NCI-H226 (cell line): ENCODE results near the gene SLC35D1.

Experiments used
- DNase-seq: peaks from one replicate; pipeline ENCODE4 v3.0.0-alpha.2; 2015

SLC35D1 gene

GRCh38 chr1:67043366-67043765, 10.6 kb downstream of the SLC35D1 start:
- DNase-seq = no peak

- no peak for DNase-seq
Measured at GRCh38 chr1:67041841-67042503, 12.0 kb downstream of the SLC35D1 start.

GRCh38 chr1:67040405-67040804, 13.5 kb downstream of the SLC35D1 start:
- DNase-seq = no peak

- DNase-seq = no peak
Measured at GRCh38 chr1:67031859-67032247, 22.1 kb downstream of the SLC35D1 start.

- DNase-seq = no peak
Measured at GRCh38 chr1:67031121-67031858, 22.7 kb downstream of the SLC35D1 start.

GRCh38 chr1:67029472-67029871, 24.5 kb downstream of the SLC35D1 start:
- DNase-seq = no peak

- DNase-seq = no peak
Measured at GRCh38 chr1:67020765-67021164, 33.2 kb downstream of the SLC35D1 start.

GRCh38 chr1:67020304-67020703, 33.6 kb downstream of the SLC35D1 start:
- DNase-seq = peak; percentile 42

GRCh38 chr1:67019600-67020136, 34.3 kb downstream of the SLC35D1 start:
- DNase-seq = peak; percentile 90

GRCh38 chr1:67019121-67019520, 34.8 kb downstream of the SLC35D1 start:
- no peak for DNase-seq

GRCh38 chr1:67018574-67018973, 35.4 kb downstream of the SLC35D1 start:
- DNase-seq = no peak

- DNase-seq = peak; percentile 9
Measured at GRCh38 chr1:67013573-67013972, 40.4 kb downstream of the SLC35D1 start.

GRCh38 chr1:67009792-67010191, 44.2 kb downstream of the SLC35D1 start:
- DNase-seq = no peak

GRCh38 chr1:67005068-67005467, 48.9 kb downstream of the SLC35D1 start:
- no peak for DNase-seq

- no peak for DNase-seq
Measured at GRCh38 chr1:67004176-67004575, 49.8 kb downstream of the SLC35D1 start.

- DNase-seq = no peak
Measured at GRCh38 chr1:67001682-67002425, 52.1 kb downstream of the SLC35D1 start.

GRCh38 chr1:66999640-67000400, 54.1 kb downstream of the SLC35D1 start:
- no peak for DNase-seq

- no peak for DNase-seq
Measured at GRCh38 chr1:66998972-66999371, 55.0 kb downstream of the SLC35D1 start.

GRCh38 chr1:66996018-66996682, 57.8 kb downstream of the SLC35D1 start:
- DNase-seq = peak; percentile 55

GRCh38 chr1:66993076-66993475, 60.9 kb downstream of the SLC35D1 start:
- DNase-seq = no peak

GRCh38 chr1:66985835-66986234, 68.1 kb downstream of the SLC35D1 start:
- DNase-seq = no peak

- DNase-seq = no peak
Measured at GRCh38 chr1:66984491-66984890, 69.5 kb downstream of the SLC35D1 start.
